GM19238 (cell line): ENCODE measurements around the gene CD72.
"Not testable (repeated sequence)": the region's sequence is repeated elsewhere in the genome, so short reads cannot be mapped to it uniquely, and the experiment has no call there.

ENCODE experiments used
- DNase-seq: peaks from one replicate; pipeline ENCODE4 v3.0.0; 2011; ENCODE audit warnings: low spot score; ENCODE audit not compliant: insufficient read length

The CD72 gene

DNA sequence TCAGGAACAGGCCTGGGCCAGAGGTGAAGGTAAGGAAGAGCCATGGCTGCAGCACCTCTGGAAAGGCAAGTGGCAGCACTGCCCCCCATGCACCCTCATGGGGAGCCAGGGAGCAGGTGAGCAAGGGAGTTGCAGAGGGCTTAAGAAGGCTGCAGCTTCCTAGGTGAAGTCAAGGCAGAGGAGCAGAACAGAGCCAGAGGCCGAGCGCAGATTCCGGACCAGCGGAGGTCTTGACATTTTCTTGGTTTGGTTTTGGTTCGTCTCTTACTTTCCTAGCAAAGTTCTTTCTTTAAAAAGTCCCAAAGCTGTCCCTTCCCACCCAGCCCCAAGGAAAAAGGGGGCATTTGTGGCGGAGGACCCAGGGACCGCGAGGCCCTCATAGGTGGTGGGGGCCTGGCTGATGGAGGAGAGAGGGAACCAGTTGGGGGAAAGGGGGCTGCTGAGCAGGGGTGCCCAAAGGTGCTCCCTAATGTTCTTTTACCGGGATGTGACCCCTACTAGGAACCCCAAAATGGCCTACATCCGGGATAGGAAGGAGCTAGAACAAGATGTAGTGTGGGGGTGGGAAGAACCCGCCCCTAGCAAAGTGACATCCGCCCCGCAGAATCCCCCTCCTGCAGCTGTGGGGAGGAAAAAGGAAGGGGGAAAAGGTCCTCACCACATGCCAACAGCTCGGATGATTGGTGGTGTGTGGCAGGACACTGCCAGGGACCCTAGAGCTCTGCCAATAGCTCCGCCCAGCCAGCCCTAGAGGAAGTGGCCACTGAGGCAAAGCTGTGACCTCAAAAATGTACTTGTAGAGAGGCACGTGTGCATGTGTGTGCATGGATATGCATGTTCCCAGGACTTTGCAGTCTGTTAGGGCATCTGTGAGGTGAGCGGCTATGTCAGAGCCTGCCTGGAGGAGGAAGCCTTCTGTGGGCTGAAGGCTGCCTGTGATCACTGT is 914 bp upstream of the CD72 start:
- peak; percentile 47 for DNase-seq

- DNase-seq = no peak
Observed at GRCh38 chr9:35617548-35617947, 665 bp downstream of the CD72 start.

GRCh38 chr9:35616681-35617459 is 1.3 kb downstream of the CD72 start:
- peak; percentile 70 for DNase-seq

DNA sequence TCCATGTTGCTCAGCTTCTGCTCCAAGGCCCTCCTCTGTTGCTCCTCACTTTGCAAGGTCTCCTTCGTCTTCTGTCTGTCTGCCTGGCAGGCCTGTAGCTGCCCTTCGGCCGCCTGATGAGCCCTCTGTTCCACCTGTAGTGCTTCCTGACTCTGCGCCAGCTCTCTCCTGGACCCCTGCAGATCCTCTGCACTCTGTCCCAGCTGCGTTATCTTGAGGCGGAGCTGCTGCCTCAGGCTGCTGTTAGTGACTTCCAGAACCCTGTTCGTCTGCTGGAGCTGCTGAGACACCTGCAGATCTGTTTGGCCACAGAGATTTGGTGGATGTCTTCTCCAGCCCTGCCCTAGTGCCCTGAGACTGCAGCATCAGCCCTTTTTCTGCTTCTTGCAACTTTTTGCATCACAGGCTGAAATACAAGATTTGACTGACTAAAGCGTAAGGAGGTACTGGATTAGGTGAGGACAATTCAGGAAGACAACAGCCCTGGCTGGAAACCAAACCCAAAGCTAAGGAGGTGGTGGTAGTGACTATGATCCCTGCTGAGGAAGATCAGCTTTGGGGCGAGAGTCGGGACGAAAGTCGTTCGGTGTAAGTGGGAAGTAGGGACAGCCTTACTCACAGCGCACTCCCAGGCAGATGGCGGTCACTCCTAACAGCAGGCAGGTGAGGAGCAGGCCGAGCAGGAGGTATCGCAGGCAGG is 2.1 kb downstream of the CD72 start:
- no peak for DNase-seq

DNA sequence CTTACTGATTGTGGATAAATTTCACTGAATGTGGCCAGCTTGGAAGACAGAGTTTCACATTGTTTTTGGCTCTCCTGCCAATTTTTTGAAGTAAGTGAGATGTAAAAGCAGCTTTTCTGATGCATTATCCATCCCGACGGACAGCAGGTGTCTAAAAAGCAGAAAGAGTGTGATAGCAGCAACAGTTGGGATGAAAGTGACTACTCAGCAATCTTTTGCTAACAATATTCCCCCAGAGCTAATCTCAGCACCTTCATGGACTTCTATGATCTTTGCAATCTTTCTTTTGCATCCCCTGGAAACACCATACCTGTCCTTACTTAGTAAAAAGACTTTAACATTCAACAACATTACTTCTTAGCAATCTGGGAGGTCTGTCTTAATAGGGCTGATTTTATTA is 5.4 kb downstream of the CD72 start:
- DNase-seq = no peak

- DNase-seq = not testable (repeated sequence)
Observed at GRCh38 chr9:35612066-35612465, 6.1 kb downstream of the CD72 start.

DNA sequence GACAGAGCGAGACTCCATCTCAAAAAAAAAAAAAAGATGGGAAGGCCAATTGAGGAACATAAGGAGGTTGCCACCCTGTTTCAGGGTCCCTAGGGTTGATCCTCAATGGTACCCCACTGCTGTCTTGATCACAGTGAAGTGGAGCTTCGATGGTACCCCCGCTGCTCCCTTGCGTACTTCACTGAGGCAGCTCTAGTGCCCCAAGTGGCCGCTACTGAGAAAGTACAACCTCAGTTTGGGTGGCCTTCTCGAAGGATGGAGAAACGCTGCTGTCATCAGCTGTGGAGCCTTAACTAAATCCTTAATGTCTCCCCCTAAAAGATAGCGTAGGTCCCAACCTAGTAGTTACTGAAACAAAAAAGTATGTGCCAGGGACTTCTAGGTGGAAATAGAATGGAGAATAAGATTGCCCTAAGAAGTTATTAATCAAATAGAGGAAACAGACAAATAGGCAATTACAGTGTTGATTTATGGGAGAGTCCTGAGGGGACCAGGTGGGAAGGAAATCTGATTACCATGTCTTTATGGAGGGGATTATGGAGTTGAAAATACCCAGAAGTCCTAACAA is 6.9 kb downstream of the CD72 start:
- DNase-seq = peak; percentile 56

DNA sequence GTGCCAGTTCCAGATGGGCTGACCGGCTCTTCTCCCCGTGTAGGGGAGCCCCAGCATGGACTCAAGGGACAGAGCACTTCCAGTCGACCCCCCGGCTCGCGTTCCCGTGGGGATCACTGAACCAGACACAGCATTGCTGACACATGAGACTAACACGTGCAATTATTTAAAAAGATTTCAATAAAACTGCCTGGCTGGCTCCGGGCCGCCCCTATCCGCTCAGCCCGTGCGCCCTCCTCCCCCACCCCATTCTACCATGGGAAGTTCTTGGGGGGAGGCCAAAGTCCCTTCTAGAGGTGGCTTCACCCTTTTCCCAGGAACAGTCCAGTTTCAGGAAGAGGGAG is 8.4 kb downstream of the CD72 start:
- no peak for DNase-seq

GRCh38 chr9:35609001-35609819 is 9.0 kb downstream of the CD72 start:
- DNase-seq = no peak

GRCh38 chr9:35608221-35608620 is 10.0 kb downstream of the CD72 start:
- DNase-seq = no peak

- no peak for DNase-seq
Observed at GRCh38 chr9:35606726-35607125, 11.5 kb downstream of the CD72 start.

DNA sequence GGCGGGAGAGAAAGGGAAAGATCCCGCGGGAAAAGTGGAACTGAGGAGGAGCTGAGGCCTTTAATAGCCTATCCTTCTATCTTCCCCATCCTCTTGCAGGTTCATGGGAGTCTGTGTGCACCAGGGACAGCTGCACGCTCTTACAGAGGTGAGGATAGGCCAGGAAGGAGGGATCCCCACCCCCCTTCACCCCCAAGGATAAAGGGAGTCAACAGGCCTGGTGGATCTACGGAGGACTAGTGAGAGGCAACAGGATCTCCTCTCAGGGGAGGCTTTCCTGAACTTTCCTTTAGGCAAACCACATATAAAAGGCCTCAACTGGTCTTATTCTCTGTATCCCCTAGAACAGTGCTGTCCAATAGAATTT is 12.1 kb downstream of the CD72 start:
- no peak for DNase-seq

DNA sequence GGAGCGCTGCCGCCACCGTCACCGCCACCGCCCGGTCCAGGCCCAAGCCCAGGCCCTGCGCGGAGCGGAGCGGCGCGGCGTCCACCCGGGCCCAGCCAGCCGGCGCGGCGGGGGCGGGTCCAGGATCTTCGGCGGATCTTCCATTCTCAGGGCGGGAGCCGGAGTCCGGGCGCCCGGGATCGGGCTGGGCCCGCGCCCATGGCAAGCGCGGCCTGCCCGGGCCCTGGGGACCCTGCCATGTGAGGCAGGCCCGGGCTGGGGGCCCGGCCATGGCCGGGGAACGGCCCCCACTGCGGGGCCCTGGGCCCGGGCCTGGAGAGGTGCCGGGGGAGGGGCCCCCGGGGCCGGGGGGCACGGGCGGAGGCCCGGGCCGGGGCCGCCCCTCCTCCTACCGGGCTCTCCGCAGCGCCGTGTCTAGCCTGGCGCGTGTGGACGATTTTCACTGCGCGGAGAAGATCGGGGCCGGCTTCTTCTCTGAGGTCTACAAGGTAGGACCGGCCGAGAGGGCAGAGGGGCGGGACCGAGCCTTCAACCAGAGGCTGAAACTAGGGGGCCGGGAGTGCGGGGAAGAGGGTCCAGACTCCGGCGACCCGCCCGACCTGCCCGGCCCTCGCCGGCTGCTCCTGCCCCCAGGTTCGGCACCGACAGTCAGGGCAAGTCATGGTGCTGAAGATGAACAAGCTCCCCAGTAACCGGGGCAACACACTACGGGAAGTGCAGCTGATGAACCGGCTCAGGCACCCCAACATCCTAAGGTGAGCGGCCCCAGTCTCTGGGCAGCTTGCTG is 12.7 kb downstream of the CD72 start:
- peak; percentile 53 for DNase-seq

DNA sequence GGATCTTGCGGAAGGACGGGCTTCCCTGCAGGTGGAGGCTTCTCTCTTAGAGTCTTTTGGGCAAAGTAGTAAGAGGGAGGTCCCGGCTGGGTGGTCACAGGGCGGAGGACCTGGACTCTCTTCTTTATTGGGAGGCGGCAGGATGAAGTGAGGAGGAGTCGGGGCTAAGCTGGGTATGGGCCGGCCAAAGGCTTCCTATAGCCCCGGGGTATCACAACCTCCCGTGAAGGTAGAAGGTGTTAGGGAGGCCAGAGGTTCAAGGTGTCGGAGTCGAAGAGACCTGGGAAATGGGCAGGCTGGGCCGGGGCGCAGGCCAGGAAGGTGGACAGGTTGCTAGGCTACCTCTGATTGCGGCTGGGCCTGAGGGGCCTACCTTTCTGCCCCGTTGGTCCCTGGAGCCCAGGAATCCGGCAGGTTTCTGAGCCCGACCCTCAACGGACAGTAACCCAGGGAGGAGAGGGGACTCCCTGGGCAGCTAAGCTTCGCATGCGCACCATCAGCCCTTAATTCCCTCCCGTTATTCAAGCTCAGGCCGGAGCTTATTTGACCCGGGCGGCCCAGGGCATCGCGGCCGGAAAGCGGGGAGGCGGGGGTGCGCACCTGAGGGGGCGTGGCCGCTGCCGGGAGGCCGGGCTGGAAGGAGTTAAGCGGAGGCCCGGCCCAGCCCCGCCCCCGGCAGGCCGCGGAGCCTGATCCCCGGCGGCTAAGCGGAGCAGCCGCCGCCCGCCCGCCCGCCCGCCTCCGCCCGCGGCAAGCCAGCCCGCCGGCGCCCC is 13.4 kb downstream of the CD72 start, which contains the start of gene TESK1:
TESK1 (plus strand) TSS at position 685 of the 773 bp plus-strand sequence. CDS start 358 bp downstream, outside the sequence.
- DNase-seq = peak; percentile 96

GRCh38 chr9:35603986-35604577 is 14.1 kb downstream of the CD72 start:
- peak; percentile 99 for DNase-seq

DNA sequence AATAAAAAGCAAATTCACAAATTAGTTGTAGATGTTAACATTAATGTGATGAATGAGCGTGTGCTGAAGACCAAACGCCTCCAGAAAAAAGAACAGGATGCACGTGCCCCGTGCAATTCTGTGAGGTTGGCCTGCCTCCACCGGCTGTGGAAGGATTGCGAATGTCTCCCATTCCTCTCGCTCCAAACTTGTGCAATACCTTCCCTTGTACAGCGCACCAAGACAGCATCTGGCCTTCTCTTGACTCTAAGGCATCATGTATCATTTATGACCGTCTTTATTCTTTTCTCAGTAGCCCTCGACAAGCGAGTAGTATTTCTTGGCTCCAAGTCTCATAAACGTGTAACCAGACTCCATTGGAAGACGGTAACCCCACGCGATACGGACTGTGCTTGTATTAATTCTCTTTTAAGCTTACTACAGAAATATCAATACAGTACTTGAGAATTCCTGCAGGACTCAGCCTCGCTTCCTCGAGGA is 14.7 kb downstream of the CD72 start:
- no peak for DNase-seq

DNA sequence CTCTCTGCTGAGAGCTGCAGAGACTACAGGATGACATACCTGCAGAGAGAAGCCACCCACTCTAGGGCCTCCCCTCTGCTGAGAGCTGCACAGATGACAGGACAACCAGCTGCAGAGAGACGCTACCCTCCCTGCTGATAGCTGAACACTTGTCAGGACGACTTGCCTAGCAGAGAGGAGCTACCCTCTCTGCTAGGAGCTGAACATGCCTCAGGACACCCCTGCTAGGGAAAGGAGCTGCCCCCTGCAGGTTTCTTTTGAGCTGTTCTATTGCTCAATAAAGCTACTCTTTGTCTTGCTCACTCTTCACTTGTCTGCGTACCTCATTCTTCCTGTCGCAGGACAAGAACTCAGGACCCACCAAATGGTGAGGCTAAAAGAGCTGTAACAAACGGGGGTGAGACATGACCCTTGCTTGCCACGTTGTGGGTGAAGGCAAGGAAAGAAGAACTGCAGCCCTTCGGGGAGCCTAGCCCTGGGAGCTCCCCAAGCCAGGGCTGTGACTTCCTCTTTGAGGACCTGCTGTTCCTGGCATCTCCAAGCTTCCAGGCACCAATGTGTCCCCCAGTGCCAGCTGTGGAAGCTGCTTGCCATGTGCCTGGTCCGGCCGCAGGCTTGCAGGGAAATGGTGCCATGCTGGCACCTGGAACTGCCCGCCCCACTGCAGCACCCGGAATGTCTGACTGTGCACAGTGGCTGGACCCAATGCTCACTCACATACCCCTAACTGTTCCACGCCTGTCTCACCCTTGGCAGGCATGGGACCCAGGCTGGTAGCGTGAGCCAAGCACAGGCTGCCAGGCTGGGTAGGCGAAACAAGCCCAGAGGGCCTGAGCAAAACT is 18.2 kb downstream of the CD72 start:
- DNase-seq = no peak
